HG03045 (cell line): ENCODE measurements around the gene ATXN2.
A peak's percentile ranks its signal among the peaks of the same experiment; 100 is the strongest.

Source experiments
- ATAC-seq: cut with Tn5 transposase; IDR thresholded peaks from one replicate; pipeline ENCODE4 v1.9.1; 2021; ENCODE audit warnings: mild to moderate bottlenecking, moderate library complexity; ENCODE audit not compliant: unreplicated experiment

The ATXN2 gene

GRCh38 chr12:111440631-111441030 is 158.5 kb downstream of the ATXN2 start:
- no peak for ATAC-seq

- ATAC-seq = no peak
These were observed 159.0 kb downstream of the ATXN2 start for GRCh38 chr12:111440152-111440551.

GRCh38 chr12:111439657-111440151 is 159.4 kb downstream of the ATXN2 start:
- ATAC-seq = no peak

- no peak for ATAC-seq
These were observed 160.6 kb downstream of the ATXN2 start for GRCh38 chr12:111438481-111438880.

GRCh38 chr12:111437816-111438454 is 161.2 kb downstream of the ATXN2 start:
- no peak for ATAC-seq

GRCh38 chr12:111436811-111437210 is 162.3 kb downstream of the ATXN2 start:
- no peak for ATAC-seq

- no peak for ATAC-seq
These were observed 162.8 kb downstream of the ATXN2 start for GRCh38 chr12:111436266-111436665.

GRCh38 chr12:111435661-111436201 is 163.4 kb downstream of the ATXN2 start:
- no peak for ATAC-seq

GRCh38 chr12:111434680-111435338 is 164.3 kb downstream of the ATXN2 start:
- peak; percentile 71 for ATAC-seq

- no peak for ATAC-seq
These were observed 165.1 kb downstream of the ATXN2 start for GRCh38 chr12:111434049-111434448.

GRCh38 chr12:111431772-111432171 is 167.3 kb downstream of the ATXN2 start:
- ATAC-seq = no peak

- no peak for ATAC-seq
These were observed 168.4 kb downstream of the ATXN2 start for GRCh38 chr12:111430433-111431353.

GRCh38 chr12:111429828-111430432 is 169.2 kb downstream of the ATXN2 start:
- ATAC-seq = no peak

GRCh38 chr12:111428728-111429175 is 170.4 kb downstream of the ATXN2 start:
- no peak for ATAC-seq

- no peak for ATAC-seq
These were observed 170.9 kb downstream of the ATXN2 start for GRCh38 chr12:111428081-111428727.

GRCh38 chr12:111427417-111428074 is 171.6 kb downstream of the ATXN2 start:
- ATAC-seq = no peak

- ATAC-seq = no peak
These were observed 172.6 kb downstream of the ATXN2 start for GRCh38 chr12:111426344-111427185.

- no peak for ATAC-seq
These were observed 173.5 kb downstream of the ATXN2 start for GRCh38 chr12:111425655-111426054.

GRCh38 chr12:111424793-111425251 is 174.3 kb downstream of the ATXN2 start:
- ATAC-seq = no peak
